Glomerular endothelial cell (primary cell): ENCODE measurements around the gene HERPUD2. TPM values are rescaled to one million over a fixed set of nuclear protein-coding genes. Genes with fewer than 3 reads are reported as not detected.
"Not testable (repeated sequence)": the region's sequence is repeated elsewhere in the genome, so short reads cannot be mapped to it uniquely, and the experiment has no call there.

Experiments
- DNase-seq: peaks from one replicate; pipeline ENCODE4 v3.0.0-alpha.2; 2011; ENCODE audit warnings: low read depth, low spot score; ENCODE audit errors: extremely low read depth
- total RNA-seq: library from RNA; depleted of rRNA; stranded (reverse); fragments of >200 nt; gene quantifications from 2 replicates; pipeline ENCODE4 v1.2.3, GENCODE V29; 2015

Gene HERPUD2
- total RNA-seq, 1 donor from 2014 or later: 37.0 TPM

- DNase-seq: no peak
Measured at GRCh38 chr7:35685781-35686180, 9.2 kb downstream of the HERPUD2 start.

DNA sequence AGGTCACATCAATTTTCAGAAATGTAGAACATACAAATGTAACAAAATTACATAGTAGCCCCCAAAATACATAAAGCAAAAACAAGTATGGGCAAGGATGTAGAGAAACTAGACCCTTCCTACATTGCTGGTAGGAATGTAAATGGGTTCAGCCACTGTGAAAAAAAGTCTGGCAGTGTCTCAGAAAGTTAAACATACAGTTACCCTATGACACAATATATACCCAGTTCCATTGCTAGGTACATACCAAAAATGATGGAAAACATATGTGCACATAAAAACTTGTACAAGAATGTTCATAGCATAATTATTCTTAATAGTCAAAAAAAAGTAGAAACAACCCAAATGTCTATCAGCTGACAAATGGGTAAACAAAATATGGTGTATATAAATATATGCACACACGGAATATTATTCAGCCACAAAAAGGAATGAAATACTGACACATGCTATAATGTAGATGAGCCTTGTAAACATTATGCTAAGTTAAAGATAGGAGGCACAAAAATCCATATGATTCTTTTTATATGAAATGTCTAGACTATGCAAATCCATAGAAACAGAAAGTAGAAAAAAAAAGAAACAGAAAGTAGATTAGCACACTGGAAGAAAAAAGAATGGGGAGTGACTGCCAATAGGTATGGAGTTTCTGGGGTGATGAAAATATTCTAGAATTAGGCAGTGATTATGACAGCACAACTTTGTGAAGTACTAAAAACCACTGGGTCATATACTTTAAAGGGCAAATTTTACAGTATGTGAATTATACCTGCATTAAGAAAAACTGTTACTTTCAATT lies 13.5 kb downstream of the HERPUD2 start:
- no peak for DNase-seq

GRCh38 chr7:35680403-35681013 lies 14.4 kb downstream of the HERPUD2 start:
- DNase-seq: no peak

GRCh38 chr7:35677582-35678356 lies 17.2 kb downstream of the HERPUD2 start:
- no peak for DNase-seq

DNA sequence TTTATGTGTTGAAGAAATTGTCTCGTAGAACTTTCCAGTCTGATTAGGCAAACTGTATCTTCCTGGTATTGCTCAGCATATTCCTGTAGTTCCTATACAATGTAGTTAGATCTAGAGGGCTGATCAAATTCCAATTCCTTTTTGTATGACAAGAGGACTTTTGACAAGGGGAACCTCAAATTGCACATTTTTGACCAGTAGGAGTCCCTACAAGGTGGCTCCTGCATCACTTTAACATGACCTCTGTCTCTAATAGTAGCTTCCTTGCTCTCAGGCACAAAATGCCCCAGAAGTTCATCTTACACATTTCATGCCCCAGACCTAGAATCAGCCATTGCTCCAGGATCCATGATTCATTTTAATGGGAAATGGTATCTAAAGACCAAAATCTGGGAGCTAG lies 18.7 kb downstream of the HERPUD2 start:
- DNase-seq: no peak

GRCh38 chr7:35670856-35671569 lies 23.9 kb downstream of the HERPUD2 start:
- no peak for DNase-seq

DNA sequence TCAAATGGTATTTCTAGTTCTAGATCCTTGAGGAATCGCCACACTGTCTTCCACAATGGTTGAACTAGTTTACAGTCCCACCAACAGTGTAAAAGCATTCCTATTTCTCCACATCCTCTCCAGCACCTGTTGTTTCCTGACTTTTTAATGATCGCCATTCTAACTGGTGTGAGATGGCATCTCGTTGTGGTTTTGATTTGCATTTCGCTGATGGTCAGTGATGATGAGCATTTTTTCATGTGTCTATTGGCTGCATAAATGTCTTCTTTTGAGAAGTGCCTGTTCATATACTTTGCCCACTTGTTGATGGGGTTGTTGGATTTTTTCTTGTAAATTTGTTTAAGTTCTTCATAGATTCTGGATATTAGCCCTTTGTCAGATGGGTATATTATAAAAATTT lies 34.5 kb downstream of the HERPUD2 start:
- not testable (repeated sequence) for DNase-seq

- no peak for DNase-seq
Measured at GRCh38 chr7:35658606-35659201, 36.2 kb downstream of the HERPUD2 start.

GRCh38 chr7:35657125-35657524 lies 37.8 kb downstream of the HERPUD2 start:
- no peak for DNase-seq

DNA sequence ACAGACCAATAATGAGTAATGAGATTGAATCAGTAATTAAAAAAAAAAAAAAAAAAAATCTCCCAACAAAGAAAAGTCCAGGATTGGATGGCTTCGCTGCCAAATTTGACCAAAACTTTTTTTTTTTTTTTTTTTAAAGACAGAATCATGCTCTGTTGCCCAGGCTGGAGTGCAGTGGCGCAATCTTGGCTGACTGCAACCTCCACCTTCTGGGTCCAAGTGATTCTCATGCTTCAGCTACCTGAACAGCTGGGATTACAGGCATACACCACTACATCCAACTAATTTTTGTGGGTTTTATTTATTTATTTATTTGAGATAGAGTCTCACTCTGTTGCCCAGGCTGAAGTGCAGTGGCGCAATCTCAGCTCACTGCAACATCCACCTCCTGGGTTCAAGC lies 40.4 kb downstream of the HERPUD2 start:
- not testable (repeated sequence) for DNase-seq

- no peak for DNase-seq
Measured at GRCh38 chr7:35652124-35652523, 42.8 kb downstream of the HERPUD2 start.

GRCh38 chr7:35650751-35651150 lies 44.2 kb downstream of the HERPUD2 start:
- no peak for DNase-seq

GRCh38 chr7:35649711-35650110 lies 45.2 kb downstream of the HERPUD2 start:
- DNase-seq: no peak

- DNase-seq: no peak
Measured at GRCh38 chr7:35648367-35648766, 46.6 kb downstream of the HERPUD2 start.

GRCh38 chr7:35647171-35647574 lies 47.8 kb downstream of the HERPUD2 start:
- DNase-seq: no peak

DNA sequence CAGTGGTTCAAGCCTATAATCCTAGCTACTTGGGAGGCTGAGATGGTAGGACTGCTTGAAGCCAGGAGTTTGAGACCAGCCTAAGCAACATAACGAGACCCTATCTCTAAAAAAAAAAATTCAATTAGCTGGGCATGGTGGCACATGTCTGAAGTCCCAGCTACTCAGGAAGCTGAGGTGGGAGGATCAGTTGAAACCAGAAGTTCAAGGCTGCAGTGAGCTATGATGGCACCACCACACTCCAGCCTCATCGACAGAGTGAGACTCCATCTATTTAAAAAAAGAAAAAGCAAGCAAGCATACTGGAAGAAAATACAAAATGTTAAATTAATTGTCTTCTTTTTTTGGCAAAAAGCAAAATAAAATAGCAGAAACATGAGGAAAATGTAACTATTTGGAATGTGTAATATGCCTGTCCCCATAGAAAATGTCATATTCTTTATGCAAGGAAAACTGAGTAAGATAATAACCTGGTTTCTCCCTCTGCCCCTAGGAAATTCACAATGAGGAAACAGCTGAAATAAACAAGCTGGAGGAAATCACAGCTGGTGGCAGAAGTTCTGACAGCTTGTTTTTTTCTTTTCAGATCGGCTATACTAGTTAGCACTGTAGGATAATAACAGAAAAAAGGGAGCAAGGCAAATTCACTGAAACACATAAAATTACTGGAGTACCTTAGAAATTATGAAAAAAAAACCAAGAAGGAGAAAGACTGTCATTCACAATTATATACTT lies 48.5 kb downstream of the HERPUD2 start:
- no peak for DNase-seq

GRCh38 chr7:35645691-35646090 lies 49.2 kb downstream of the HERPUD2 start:
- no peak for DNase-seq

DNA sequence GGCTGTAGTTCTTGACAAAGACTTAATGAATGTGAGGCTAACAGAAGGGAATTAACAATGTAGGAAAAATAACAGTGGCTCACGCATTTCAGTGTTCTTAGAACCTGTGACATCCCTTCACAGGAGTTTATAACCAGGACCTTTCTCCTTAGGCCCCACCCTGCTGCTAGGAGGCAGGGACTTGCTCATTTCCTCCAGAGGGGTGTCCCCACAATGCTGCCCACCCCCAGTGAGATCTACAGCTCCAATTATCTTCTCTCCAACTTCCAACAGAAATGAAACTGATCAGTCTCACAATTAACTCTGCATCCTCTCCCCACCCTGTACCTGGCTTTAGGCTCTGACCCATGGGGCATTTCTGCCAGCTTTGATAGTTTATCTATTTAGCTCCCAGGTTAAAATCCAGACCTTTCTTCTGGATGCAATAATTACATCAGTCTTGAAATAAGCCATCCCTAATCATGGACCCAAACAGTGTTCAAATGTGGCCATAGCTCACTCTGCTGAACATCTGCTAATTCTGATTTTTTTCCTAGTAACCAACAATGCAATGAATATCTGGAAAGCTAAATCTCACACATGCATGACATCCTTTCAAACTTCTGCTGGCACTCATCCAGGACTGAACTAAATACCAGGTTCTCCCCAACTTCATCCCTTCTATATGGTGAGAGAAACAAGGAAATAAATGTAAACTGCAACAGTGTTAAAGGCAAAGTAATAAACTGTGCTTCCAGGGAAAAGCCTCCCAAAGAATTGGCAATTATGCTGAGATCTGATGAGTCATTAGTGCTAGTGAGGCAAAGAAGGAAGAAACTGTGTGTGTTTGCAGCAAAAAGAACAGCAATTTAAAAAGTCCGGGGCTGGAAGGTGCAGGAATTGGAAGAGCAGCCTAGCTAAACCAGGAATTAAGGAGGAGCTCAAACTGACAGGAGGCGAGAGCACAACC lies 64.6 kb downstream of the HERPUD2 start:
- DNase-seq: no peak
